ENCODE measurements around the gene ZNF43.

The ZNF43 gene

DNA sequence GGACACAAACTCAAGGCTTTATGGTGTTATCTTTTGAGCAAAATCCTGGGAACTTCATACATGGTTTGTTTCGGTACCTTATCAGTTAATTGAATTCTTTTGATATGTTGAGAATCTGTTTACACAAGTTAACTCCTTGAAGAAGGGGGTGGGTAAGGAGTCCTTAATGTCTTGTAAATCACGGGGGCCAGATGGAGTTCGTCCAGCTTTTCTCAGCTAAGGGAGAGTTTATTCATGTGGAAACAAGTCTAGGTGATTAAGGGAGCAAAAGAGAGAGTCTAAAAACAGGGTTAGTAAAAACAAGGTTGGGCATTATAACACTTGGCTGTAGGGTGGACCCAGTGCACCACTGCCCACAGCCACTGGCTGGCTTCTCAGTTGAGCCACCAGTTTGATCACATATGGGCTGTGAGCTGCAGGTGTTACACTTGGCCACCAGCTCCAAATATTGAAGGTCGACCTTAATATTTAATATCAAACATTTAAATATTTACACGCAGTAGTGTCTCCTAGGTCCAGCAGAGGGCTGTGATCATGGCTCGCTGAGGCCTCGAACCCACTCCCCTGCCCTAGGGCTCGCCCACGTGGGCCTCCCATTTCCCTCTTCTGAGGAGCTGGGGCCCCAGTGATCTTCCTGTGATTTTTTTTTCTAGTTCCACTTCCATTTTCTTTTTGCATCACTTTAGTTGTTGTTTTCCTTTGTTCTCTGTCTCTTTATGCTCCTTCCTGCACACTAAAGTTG, 21.0 kb upstream of the ZNF43 start:
- H3K4me1 Mint-ChIP-seq = peaks cover 4% of the 10 kb centered on the region
- H3K9me3 Mint-ChIP-seq = peaks cover 11% of the 10 kb centered on the region
- no peak overlapping the region for H3K27ac Mint-ChIP-seq
- H3K27me3 Mint-ChIP-seq (ENCODE audit: low read depth) = no peaks in the 10 kb centered on the region
- TF ChIP-seq, protein P1, sequence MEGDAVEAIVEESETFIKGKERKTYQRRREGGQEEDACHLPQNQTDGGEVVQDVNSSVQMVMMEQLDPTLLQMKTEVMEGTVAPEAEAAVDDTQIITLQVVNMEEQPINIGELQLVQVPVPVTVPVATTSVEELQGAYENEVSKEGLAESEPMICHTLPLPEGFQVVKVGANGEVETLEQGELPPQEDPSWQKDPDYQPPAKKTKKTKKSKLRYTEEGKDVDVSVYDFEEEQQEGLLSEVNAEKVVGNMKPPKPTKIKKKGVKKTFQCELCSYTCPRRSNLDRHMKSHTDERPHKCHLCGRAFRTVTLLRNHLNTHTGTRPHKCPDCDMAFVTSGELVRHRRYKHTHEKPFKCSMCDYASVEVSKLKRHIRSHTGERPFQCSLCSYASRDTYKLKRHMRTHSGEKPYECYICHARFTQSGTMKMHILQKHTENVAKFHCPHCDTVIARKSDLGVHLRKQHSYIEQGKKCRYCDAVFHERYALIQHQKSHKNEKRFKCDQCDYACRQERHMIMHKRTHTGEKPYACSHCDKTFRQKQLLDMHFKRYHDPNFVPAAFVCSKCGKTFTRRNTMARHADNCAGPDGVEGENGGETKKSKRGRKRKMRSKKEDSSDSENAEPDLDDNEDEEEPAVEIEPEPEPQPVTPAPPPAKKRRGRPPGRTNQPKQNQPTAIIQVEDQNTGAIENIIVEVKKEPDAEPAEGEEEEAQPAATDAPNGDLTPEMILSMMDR (IDR thresholded peaks at IDR 0.05; ENCODE audit: unreplicated experiment in 3 of 3) = no peak
- peaks cover 4% of the 10 kb centered on the region for H3K36me3 Mint-ChIP-seq (ENCODE audit: low read depth)
- no peak overlapping the region for H3K4me3 Mint-ChIP-seq

DNA sequence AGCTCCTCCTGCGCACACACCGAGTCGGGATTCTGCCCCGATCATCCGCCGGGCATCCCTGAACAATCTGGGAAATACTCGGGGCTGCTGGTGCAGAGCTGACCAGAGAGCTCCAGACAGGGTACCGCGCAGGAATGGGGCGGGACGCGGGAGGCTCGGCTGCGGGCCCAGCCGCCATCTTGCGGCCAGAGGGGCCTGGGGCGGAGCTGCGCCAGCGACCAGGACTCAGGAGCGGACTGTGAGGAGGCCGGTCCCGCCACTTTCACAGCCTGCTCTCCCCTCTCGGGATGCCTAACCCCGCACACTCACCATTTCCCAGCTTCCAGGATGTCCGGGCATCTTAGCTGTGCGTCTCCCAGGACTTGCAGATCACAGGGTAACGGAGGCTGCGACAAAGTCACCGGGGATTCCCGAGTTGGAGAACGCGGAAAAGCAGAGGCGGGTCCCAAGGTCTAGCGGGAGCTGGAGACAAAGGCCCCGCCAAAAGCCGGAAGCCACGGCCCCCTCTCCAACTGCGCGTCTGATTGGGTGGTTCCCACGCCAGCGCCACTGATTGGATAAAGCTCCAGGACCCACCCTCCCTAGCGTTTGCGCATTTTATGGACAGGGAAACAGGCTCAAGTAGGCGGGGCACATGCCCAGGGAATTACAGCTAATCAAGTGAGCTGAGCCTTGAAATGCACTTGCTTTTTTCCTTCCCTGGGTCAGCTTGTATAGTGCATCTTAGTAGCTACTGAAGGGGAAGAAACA, 15.8 kb upstream of the ZNF43 start:
- Mint-ChIP-seq H3K36me3 (ENCODE audit: low read depth) (peaks cover 47% of the 10 kb centered on the region), H3K27me3 (ENCODE audit: low read depth) (no peaks in the 10 kb centered on the region), H3K4me3 (peak overlapping the region; percentile 94 to 96 (median 96)), H3K4me1 (peaks cover 15% of the 10 kb centered on the region), H3K27ac (peak overlapping the region; percentile 84 to 98 (median 98)), H3K9me3 (peaks cover 8% of the 10 kb centered on the region)
- TF ChIP-seq, protein P1 (IDR thresholded peaks at IDR 0.05; ENCODE audit: unreplicated experiment in 3 of 3) = no peak

DNA sequence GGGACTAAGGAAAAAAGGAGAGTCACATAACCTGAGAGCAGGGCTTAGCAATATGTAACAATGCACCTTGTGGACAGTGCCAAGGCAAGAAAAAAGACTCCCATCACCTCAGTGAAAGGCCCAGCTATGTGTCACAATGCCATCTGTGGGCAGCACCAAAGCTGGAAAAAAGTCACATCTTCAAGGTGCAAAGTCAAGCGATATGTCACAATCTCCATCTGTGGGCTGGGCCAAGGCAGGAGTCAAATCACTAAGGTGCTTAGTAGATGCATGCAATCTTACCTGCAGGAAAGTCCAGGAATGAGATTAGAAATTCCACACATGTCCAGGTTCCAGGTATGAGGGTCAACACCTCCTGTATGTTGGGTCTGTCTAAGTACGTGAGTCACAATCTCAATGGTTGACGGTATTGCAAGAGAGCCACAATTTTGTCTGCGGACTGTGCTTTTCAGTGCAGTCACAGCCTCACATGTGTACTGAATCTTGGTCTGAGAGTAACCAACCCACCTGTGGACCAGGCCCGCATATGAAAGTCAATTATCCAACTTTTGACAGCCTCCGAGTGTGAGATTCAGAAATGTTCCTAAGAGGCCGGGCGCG, 14.8 kb upstream of the ZNF43 start:
- Mint-ChIP-seq H3K36me3 (ENCODE audit: low read depth) (peaks cover 57% of the 10 kb centered on the region), H3K4me3 (peak overlapping the region; percentile 94 to 96 (median 96)), H3K27me3 (ENCODE audit: low read depth) (no peaks in the 10 kb centered on the region), H3K4me1 (peaks cover 15% of the 10 kb centered on the region), H3K9me3 (peaks cover 8% of the 10 kb centered on the region), H3K27ac (peak overlapping the region in 2 of 3 experiments; percentile 46 to 98)
- TF ChIP-seq, protein P1 (IDR thresholded peaks at IDR 0.05; ENCODE audit: unreplicated experiment in 3 of 3) = no peak

DNA sequence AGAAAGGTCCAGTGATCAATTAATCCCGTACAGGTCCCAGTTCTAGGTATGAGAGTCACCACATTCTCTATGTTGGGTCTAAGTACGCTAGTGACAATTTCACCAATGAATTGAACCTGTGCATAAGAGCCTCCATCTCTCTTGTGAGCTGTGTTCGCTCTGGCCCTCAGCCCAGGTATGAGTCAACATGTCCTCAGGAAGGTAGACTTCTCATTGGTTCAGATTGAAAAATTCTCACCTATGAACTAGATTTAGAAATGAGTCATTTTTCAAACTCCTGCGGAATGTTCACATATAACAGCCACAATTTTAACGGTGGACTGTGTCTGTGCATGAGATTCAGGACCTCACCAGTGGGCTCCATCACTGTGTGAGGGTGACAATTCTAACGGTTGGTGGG, 12.7 kb upstream of the ZNF43 start:
- H3K4me3 Mint-ChIP-seq = peak overlapping the region; percentile 58 to 66 (median 66)
- peaks cover 15% of the 10 kb centered on the region for H3K4me1 Mint-ChIP-seq
- H3K27ac Mint-ChIP-seq = no peak overlapping the region
- peaks cover 76% of the 10 kb centered on the region for H3K36me3 Mint-ChIP-seq (ENCODE audit: low read depth)
- H3K9me3 Mint-ChIP-seq = peaks cover 3% of the 10 kb centered on the region
- no peaks in the 10 kb centered on the region for H3K27me3 Mint-ChIP-seq (ENCODE audit: low read depth)
- TF ChIP-seq, protein P1 (IDR thresholded peaks at IDR 0.05; ENCODE audit: unreplicated experiment in 3 of 3) = no peak

DNA sequence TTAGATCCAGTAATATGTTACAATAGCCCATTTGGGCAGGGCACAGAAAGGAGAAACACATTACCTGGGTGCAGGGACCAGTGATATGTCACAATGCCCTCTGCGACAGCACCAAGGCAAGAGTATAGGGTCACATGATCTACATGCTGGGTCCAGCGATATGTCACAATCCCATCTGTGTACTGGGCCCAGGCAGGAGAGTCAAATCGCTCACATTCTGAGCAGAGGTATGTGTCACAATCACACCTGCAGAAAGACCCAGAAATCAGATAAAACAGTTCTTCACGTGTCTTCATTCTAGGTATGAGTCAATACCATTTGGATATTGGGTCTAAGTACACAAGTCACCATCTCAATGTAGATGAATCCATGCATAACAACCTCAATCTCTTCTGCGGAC, 7.1 kb upstream of the ZNF43 start:
- Mint-ChIP-seq H3K36me3 (ENCODE audit: low read depth) (peaks cover 86% of the 10 kb centered on the region), H3K27me3 (ENCODE audit: low read depth) (no peaks in the 10 kb centered on the region), H3K4me1 (no peaks in the 10 kb centered on the region), H3K4me3 (no peak overlapping the region), H3K9me3 (no peaks in the 10 kb centered on the region), H3K27ac (no peak overlapping the region)
- TF ChIP-seq, protein P1 (IDR thresholded peaks at IDR 0.05; ENCODE audit: unreplicated experiment in 3 of 3) = no peak
